MM.1S (cell line): Measurements from ENCODE around the gene PLEKHA1.

ENCODE experiments used
- EZH2 ChIP-seq: fragments of 300-600 bp; sonication (generic); optimal IDR thresholded peaks from 2 replicates; pipeline ENCODE3; 2017; ENCODE audit warnings: low read depth, mild to moderate bottlenecking, antibody characterized with exemption, low read length, mixed read lengths
- EZH2phosphoT487 ChIP-seq: fragments of 300-600 bp; sonication (generic); IDR thresholded peaks from 2 replicates; pipeline ENCODE4 v1.6.1; 2018; ENCODE audit warnings: antibody characterized with exemption, low read length
- TF ChIP-seq, protein P1 (sequence below): fragments of 300-600 bp; sonication (generic); IDR thresholded peaks from 2 replicates; pipeline ENCODE4 v1.5.1; 2016; ENCODE audit warnings: antibody characterized with exemption, low read length, mixed read lengths

- TF ChIP-seq EZH2 (no peak), EZH2phosphoT487 (no peak)
- TF ChIP-seq, protein P1, sequence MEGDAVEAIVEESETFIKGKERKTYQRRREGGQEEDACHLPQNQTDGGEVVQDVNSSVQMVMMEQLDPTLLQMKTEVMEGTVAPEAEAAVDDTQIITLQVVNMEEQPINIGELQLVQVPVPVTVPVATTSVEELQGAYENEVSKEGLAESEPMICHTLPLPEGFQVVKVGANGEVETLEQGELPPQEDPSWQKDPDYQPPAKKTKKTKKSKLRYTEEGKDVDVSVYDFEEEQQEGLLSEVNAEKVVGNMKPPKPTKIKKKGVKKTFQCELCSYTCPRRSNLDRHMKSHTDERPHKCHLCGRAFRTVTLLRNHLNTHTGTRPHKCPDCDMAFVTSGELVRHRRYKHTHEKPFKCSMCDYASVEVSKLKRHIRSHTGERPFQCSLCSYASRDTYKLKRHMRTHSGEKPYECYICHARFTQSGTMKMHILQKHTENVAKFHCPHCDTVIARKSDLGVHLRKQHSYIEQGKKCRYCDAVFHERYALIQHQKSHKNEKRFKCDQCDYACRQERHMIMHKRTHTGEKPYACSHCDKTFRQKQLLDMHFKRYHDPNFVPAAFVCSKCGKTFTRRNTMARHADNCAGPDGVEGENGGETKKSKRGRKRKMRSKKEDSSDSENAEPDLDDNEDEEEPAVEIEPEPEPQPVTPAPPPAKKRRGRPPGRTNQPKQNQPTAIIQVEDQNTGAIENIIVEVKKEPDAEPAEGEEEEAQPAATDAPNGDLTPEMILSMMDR = no peak
Measured at GRCh38 chr10:122446668-122447423, 72.3 kb downstream of the PLEKHA1 start.
